CD8-positive, alpha-beta memory T cell (primary cell): Measurements from ENCODE around the gene VPREB3. TPM values are rescaled to one million over a fixed set of nuclear protein-coding genes. Genes with fewer than 3 reads are reported as not detected.

ENCODE experiments used
- CTCF ChIA-PET: fragments of 350-600 bp; sonication (Branson Sonifier 250); formaldehyde crosslinking; loops from one replicate; lab custom pipeline; 2021; ENCODE audit warnings: antibody characterized with exemption; lab: Charles Lee
- POLR2A ChIA-PET: fragments of 350-600 bp; sonication (Branson Sonifier 250); formaldehyde crosslinking; loops from one replicate; lab custom pipeline; 2021; ENCODE audit warnings: antibody characterized with exemption; lab: Charles Lee
- DNase-seq, 5 donors: peaks; one replicate each; pipeline versions ENCODE4 v3.0.0 to v3.0.0-alpha.2; 2020 to 2022; ENCODE audit warnings: mixed read lengths in 1 of 5
- H3K27ac ChIP-seq: one replicate; pipeline ENCODE4 v1.7.0; 2013; ENCODE audit warnings: low read depth, mild to moderate bottlenecking, low read length, moderate library complexity
- H3K27me3 ChIP-seq: 2 replicates; pipeline ENCODE4 v1.7.0; 2013; ENCODE audit warnings: low read length, mild to moderate bottlenecking; ENCODE audit not compliant: insufficient read depth, poor library complexity, severe bottlenecking
- H3K36me3 ChIP-seq: 2 replicates; pipeline ENCODE4 v1.7.0; 2013; ENCODE audit warnings: mild to moderate bottlenecking, low read length, moderate library complexity; ENCODE audit not compliant: insufficient read depth
- H3K4me1 ChIP-seq: 2 replicates; pipeline ENCODE4 v1.7.0; 2013; ENCODE audit warnings: mild to moderate bottlenecking, low read length, moderate library complexity; ENCODE audit not compliant: insufficient read depth
- H3K4me3 ChIP-seq: 2 replicates; pipeline ENCODE4 v1.7.0; 2013; ENCODE audit warnings: mild to moderate bottlenecking, low read length
- H3K9me3 ChIP-seq: 2 replicates; pipeline ENCODE4 v1.7.0; 2013; ENCODE audit warnings: mild to moderate bottlenecking, low read length
- H3K27ac Mint-ChIP-seq, 8 donors: one replicate each; pipeline ENCODE4 v1.8.0; 2020 to 2021; ENCODE audit warnings: mixed read lengths in 8 of 8, mild to moderate bottlenecking in 6 of 8, inconsistent platforms in 3 of 8, moderate library complexity in 3 of 8
- H3K27me3 Mint-ChIP-seq, 2 donors: one replicate each; pipeline ENCODE4 v1.8.0; 2020 to 2021; ENCODE audit warnings: mixed read lengths in 2 of 2, mild to moderate bottlenecking in 1 of 2, moderate library complexity in 1 of 2
- H3K36me3 Mint-ChIP-seq, 3 donors: one replicate each; pipeline ENCODE4 v1.8.0; 2020 to 2021; ENCODE audit warnings: mixed read lengths in 3 of 3, inconsistent platforms in 1 of 3, mild to moderate bottlenecking in 1 of 3
- H3K4me1 Mint-ChIP-seq, 3 donors: one replicate each; pipeline ENCODE4 v1.8.0; 2020 to 2021; ENCODE audit warnings: mixed read lengths in 3 of 3, inconsistent platforms in 1 of 3, mild to moderate bottlenecking in 1 of 3
- H3K4me3 Mint-ChIP-seq, 7 donors: one replicate each; pipeline ENCODE4 v1.8.0; 2020 to 2021; ENCODE audit warnings: mixed read lengths in 7 of 7, mild to moderate bottlenecking in 6 of 7, moderate library complexity in 4 of 7, inconsistent platforms in 2 of 7
- H3K9me3 Mint-ChIP-seq, 5 donors: one replicate each; pipeline ENCODE4 v1.8.0; 2020 to 2022; ENCODE audit warnings: mixed read lengths in 5 of 5, mild to moderate bottlenecking in 3 of 5, moderate library complexity in 2 of 5, inconsistent platforms in 1 of 5
- polyA plus RNA-seq: library from polyadenylated mRNA; unstranded; fragments of 300-500 nt; fragmentation: Illumina TruSeq; gene quantifications from one replicate; pipeline ENCODE4 v1.2.3, GENCODE V29; 2021
- total RNA-seq, 2 experiments: library from RNA; stranded (reverse); gene quantifications; one replicate each; pipeline ENCODE4 v1.2.3, GENCODE V29; 2021

Gene VPREB3
- total and polyA plus RNA-seq, 3 experiments from 2014 or later = not detected

DNA sequence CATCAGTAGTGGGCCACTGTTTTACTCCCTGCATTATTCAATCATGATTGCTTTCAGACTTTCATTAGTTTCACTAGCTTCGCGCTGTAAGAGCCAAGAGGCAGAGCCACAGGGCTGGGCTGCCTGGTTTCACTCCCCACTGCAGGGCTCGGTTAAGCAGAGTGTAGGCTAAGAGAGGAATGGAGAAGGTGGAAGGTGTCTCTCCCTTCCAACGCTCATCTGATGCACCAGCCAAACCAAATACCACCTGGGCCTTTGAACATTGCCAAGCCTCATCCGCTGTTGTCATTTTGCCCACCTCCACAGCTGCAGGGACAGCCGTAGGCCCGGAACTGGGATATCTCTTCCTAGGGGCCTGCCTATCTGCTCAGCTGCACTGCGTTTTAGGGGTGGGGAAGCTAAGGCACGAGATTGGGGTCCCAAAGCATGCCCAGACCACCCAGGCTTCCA lies 32.1 kb upstream of the VPREB3 start:
- H3K4me1 ChIP-seq = peaks cover 30% of the 10 kb centered on the region

DNA sequence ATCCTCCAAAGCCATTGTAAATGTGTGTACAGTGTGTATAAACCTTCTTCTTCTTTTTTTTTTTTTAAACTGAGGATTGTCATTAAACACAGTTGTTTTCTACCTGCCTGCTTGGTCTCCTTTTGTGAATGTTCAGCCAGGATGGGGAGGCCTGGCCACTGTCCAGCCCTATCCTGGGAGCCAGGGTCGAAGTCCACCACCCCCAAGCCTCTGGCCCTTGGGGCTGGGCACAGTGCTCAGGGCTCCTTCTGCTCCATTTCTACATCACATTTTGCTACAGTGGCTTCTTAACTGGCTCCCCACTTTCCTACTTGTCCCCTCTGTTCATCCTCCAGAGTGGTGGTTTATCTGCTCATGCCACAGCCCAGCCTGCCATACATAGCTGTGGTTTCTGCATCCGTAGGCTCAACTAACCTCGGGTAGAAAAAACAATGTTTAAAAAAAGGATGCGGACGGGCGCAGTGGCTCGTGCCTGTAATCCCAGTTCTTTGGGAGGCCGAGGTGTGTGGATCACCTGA lies 30.0 kb upstream of the VPREB3 start:
- H3K9me3 Mint-ChIP-seq = no peaks in the 10 kb centered on the region
- no peak overlapping the region for H3K27ac ChIP-seq
- no peaks in the 10 kb centered on the region for H3K9me3 ChIP-seq
- ChIA-PET CTCF (no interaction called here), POLR2A (no interaction called here)
- no peaks in the 10 kb centered on the region for H3K36me3 ChIP-seq
- peaks cover 21 to 34% (median 21%) of the 10 kb centered on the region in 3 donors for H3K4me1 Mint-ChIP-seq
- peak overlapping the region in 4 of 8 donors; percentile 7 to 80 (median 48) for H3K27ac Mint-ChIP-seq
- peaks cover 21% of the 10 kb centered on the region for H3K4me1 ChIP-seq
- peak overlapping the region in 2 of 7 donors; percentile 18 to 58 for H3K4me3 Mint-ChIP-seq
- DNase-seq = no peak
- H3K4me3 ChIP-seq = no peak overlapping the region
- peaks cover 0 to 3% (median 0%) of the 10 kb centered on the region in 3 donors for H3K36me3 Mint-ChIP-seq
- H3K27me3 Mint-ChIP-seq = no peaks in the 10 kb centered on the region
- H3K27me3 ChIP-seq = no peaks in the 10 kb centered on the region

More for the DNA sequence above, 32.1 kb upstream of the VPREB3 start:
- Histone ChIP-seq H3K9me3 (no peaks in the 10 kb centered on the region), H3K27me3 (no peaks in the 10 kb centered on the region), H3K36me3 (no peaks in the 10 kb centered on the region), H3K4me3 (peak overlapping the region; percentile 72), H3K27ac (peak overlapping the region; percentile 87)
- ChIA-PET POLR2A (interaction anchor here (1.0 to 1.3 kb wide), 3 partner anchors 18 to 108 kb away, joined by 3 read pairs; partner anchors contain the start of gene MIF), CTCF (interaction anchor here (1.0 kb wide), 2 partner anchors 12 to 15 kb away, joined by 3 read pairs; no protein-coding TSS in a partner anchor)
- H3K4me1 Mint-ChIP-seq = peaks cover 29 to 45% (median 29%) of the 10 kb centered on the region in 3 donors
- H3K36me3 Mint-ChIP-seq = peaks cover 0 to 11% (median 2%) of the 10 kb centered on the region in 3 donors
- H3K27ac Mint-ChIP-seq = peak overlapping the region; percentile 89 to 98 (median 92)
- peak in 1 of 5 donors; percentile 54 for DNase-seq
- no peaks in the 10 kb centered on the region for H3K27me3 Mint-ChIP-seq
- H3K4me3 Mint-ChIP-seq = peak overlapping the region; percentile 88 to 92 (median 91)
- no peaks in the 10 kb centered on the region for H3K9me3 Mint-ChIP-seq

DNA sequence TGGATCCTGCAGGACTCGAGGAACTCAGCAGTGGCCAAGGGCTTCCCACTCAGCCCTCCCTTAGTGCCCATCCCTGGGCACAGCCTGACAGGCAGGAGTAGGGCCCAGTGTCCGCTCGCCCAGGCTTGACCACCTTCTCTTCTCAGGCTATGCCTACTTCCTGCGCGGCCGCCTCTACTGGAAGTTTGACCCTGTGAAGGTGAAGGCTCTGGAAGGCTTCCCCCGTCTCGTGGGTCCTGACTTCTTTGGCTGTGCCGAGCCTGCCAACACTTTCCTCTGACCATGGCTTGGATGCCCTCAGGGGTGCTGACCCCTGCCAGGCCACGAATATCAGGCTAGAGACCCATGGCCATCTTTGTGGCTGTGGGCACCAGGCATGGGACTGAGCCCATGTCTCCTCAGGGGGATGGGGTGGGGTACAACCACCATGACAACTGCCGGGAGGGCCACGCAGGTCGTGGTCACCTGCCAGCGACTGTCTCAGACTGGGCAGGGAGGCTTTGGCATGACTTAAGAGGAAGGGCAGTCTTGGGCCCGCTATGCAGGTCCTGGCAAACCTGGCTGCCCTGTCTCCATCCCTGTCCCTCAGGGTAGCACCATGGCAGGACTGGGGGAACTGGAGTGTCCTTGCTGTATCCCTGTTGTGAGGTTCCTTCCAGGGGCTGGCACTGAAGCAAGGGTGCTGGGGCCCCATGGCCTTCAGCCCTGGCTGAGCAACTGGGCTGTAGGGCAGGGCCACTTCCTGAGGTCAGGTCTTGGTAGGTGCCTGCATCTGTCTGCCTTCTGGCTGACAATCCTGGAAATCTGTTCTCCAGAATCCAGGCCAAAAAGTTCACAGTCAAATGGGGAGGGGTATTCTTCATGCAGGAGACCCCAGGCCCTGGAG lies 29.3 kb upstream of the VPREB3 start:
- CTCF ChIA-PET = no interaction called here
- no peak overlapping the region for H3K27ac Mint-ChIP-seq
- no peaks in the 10 kb centered on the region for H3K27me3 Mint-ChIP-seq
- H3K4me1 ChIP-seq = peaks cover 18% of the 10 kb centered on the region
- no peak for DNase-seq
- H3K27ac ChIP-seq = no peak overlapping the region
- POLR2A ChIA-PET = no interaction called here
- peaks cover 0 to 1% (median 0%) of the 10 kb centered on the region in 3 donors for H3K36me3 Mint-ChIP-seq
- H3K4me3 ChIP-seq = no peak overlapping the region
- H3K4me1 Mint-ChIP-seq = peaks cover 19 to 29% (median 19%) of the 10 kb centered on the region in 3 donors
- H3K9me3 ChIP-seq = no peaks in the 10 kb centered on the region
- H3K9me3 Mint-ChIP-seq = no peaks in the 10 kb centered on the region
- no peak overlapping the region for H3K4me3 Mint-ChIP-seq
- no peaks in the 10 kb centered on the region for H3K27me3 ChIP-seq
- no peaks in the 10 kb centered on the region for H3K36me3 ChIP-seq

- Histone ChIP-seq H3K27ac (no peak overlapping the region), H3K36me3 (no peaks in the 10 kb centered on the region), H3K27me3 (no peaks in the 10 kb centered on the region), H3K9me3 (no peaks in the 10 kb centered on the region), H3K4me3 (no peak overlapping the region), H3K4me1 (peaks cover 10% of the 10 kb centered on the region)
- DNase-seq = no peak
- ChIA-PET CTCF (no interaction called here), POLR2A (no interaction called here)
- H3K27ac Mint-ChIP-seq = no peak overlapping the region
- no peaks in the 10 kb centered on the region for H3K27me3 Mint-ChIP-seq
- H3K36me3 Mint-ChIP-seq = peaks cover 0 to 1% (median 0%) of the 10 kb centered on the region in 3 donors
- H3K9me3 Mint-ChIP-seq = no peaks in the 10 kb centered on the region
- H3K4me3 Mint-ChIP-seq = no peak overlapping the region
- H3K4me1 Mint-ChIP-seq = peaks cover 11 to 21% (median 15%) of the 10 kb centered on the region in 3 donors
Measured at GRCh38 chr22:23782703-23783102, 28.5 kb upstream of the VPREB3 start.

- Mint-ChIP-seq H3K27me3 (no peaks in the 10 kb centered on the region), H3K36me3 (no peaks in the 10 kb centered on the region), H3K27ac (no peak overlapping the region), H3K4me3 (no peak overlapping the region), H3K4me1 (peaks cover 7 to 16% (median 11%) of the 10 kb centered on the region in 3 donors), H3K9me3 (no peaks in the 10 kb centered on the region)
- peaks cover 7% of the 10 kb centered on the region for H3K4me1 ChIP-seq
- no peaks in the 10 kb centered on the region for H3K9me3 ChIP-seq
- DNase-seq = no peak
- H3K27me3 ChIP-seq = no peaks in the 10 kb centered on the region
- H3K36me3 ChIP-seq = no peaks in the 10 kb centered on the region
- no peak overlapping the region for H3K27ac ChIP-seq
- H3K4me3 ChIP-seq = no peak overlapping the region
- ChIA-PET CTCF (no interaction called here), POLR2A (no interaction called here)
Measured at GRCh38 chr22:23782252-23782651, 28.0 kb upstream of the VPREB3 start.

- no peak overlapping the region for H3K4me3 ChIP-seq
- DNase-seq = no peak
- H3K27me3 ChIP-seq = no peaks in the 10 kb centered on the region
- ChIA-PET POLR2A (no interaction called here), CTCF (interaction anchor here (1.0 kb wide), 1 partner anchor 13 kb away, joined by 3 read pairs; no protein-coding TSS in a partner anchor)
- H3K27ac Mint-ChIP-seq = peak overlapping the region in 1 of 8 donors; percentile 56
- no peaks in the 10 kb centered on the region for H3K9me3 Mint-ChIP-seq
- H3K27me3 Mint-ChIP-seq = no peaks in the 10 kb centered on the region
- H3K27ac ChIP-seq = no peak overlapping the region
- H3K4me1 ChIP-seq = peaks cover 7% of the 10 kb centered on the region
- H3K4me3 Mint-ChIP-seq = no peak overlapping the region
- no peaks in the 10 kb centered on the region for H3K36me3 ChIP-seq
- H3K9me3 ChIP-seq = no peaks in the 10 kb centered on the region
- peaks cover 6 to 15% (median 10%) of the 10 kb centered on the region in 3 donors for H3K4me1 Mint-ChIP-seq
- H3K36me3 Mint-ChIP-seq = no peaks in the 10 kb centered on the region
Measured at GRCh38 chr22:23781511-23782183, 27.4 kb upstream of the VPREB3 start.

GRCh38 chr22:23781065-23781464 lies 26.8 kb upstream of the VPREB3 start:
- H3K27ac ChIP-seq = no peak overlapping the region
- H3K27me3 ChIP-seq = no peaks in the 10 kb centered on the region
- H3K4me3 ChIP-seq = no peak overlapping the region
- H3K36me3 ChIP-seq = no peaks in the 10 kb centered on the region
- CTCF ChIA-PET = interaction anchor here (1.0 kb wide), 1 partner anchor 12 kb away, joined by 3 read pairs; no protein-coding TSS in a partner anchor
- Mint-ChIP-seq H3K4me1 (peaks cover under 1 to 9% (median 4%) of the 10 kb centered on the region in 3 donors), H3K4me3 (no peak overlapping the region), H3K27ac (no peak overlapping the region), H3K27me3 (no peaks in the 10 kb centered on the region), H3K9me3 (no peaks in the 10 kb centered on the region), H3K36me3 (no peaks in the 10 kb centered on the region)
- peaks cover under 1% of the 10 kb centered on the region for H3K4me1 ChIP-seq
- POLR2A ChIA-PET = no interaction called here
- H3K9me3 ChIP-seq = no peaks in the 10 kb centered on the region
- no peak for DNase-seq
